ENCODE data around the gene CCDC122.
"Not testable (repeated sequence)": the region's sequence is repeated elsewhere in the genome, so short reads cannot be mapped to it uniquely, and the experiment has no call there.

Gene CCDC122

DNA sequence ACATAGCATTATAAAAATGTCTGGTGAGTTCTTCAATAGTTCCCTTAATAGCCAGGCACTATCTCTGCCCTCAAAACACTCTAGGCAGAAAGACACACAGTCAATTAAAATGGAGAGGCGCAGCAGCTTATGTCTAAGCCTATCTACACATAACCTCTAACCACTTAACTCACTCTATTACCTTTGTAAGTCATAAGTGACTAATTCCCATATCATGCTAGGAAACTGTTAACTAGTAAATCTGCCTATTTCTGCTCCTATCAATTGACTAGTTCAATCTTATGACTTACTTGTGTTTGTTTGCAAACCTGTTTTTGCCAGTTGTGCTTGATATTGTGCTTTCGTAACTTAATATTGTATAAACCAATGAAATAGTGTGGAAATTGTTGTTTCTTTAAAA, 3.2 kb downstream of the CCDC122 start:
- DNase-seq, result no peak

GRCh38 chr13:43874504-43875092, 4.9 kb downstream of the CCDC122 start:
- no peak for DNase-seq

GRCh38 chr13:43872181-43872580, 7.4 kb downstream of the CCDC122 start:
- no peak for DNase-seq

- no peak for DNase-seq
Measured at GRCh38 chr13:43865892-43866291, 13.6 kb downstream of the CCDC122 start.

- no peak for DNase-seq
Measured at GRCh38 chr13:43864921-43865320, 14.6 kb downstream of the CCDC122 start.

DNA sequence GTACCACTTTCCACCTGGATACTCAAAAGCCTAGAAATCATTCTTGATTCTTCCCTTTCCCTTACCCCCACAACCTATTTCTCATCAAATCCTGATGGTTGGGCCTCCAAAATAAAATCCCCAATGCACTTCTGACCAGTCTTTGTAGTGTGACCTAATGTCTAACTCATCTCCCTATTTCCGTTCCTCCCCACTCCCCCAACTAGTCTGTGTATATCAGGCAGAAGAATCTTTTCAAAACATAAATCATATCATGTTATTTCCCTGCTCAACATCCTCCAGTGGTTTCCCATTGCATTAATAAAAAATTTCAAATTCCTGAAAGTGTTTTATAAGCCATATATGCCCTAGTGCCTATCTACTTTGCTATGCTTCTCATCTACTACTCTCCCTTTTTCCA, 17.7 kb downstream of the CCDC122 start:
- DNase-seq, result no peak

DNA sequence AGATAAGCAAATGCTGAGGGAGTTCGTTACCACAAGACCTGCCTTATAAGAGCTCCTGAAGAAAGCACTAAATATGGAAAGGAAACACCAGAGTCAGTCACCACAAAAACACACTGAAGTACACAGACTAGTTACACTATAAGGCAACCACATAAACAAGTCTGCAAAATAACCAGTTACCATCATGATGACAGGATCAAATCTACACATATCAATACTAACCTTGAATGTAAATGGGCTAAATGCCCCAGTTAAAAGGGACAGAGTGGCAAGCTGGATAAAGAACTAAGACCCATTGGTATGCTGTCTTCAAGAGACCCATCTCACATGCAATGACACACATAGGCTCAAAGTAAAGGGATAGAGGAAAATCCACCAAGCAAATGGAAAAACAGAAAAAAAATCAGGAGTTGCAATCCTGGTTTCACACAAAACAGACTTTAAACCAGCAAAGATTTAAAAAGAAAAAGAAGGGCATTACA, 26.6 kb downstream of the CCDC122 start:
- no peak for DNase-seq

DNA sequence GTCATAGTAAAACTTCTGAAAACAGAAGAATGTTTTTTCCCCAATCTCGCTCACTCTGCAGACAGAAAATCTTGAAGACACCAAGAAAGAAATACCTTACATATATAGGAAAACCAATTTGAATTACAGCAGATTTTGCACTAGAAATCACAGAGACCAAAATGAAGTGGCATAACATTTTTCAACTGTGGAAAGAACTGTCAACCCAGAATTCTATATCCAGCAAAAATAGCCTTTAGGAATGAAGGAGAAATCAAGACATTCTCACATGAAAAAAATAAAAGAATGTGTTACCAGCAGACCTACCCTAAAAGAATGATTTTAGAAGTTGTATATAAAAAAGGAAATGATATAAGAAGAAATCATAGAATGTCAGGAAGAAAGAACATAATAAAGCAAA, 28.7 kb downstream of the CCDC122 start:
- DNase-seq, result no peak

- no peak for DNase-seq
Measured at GRCh38 chr13:43848001-43848649, 31.4 kb downstream of the CCDC122 start.

DNA sequence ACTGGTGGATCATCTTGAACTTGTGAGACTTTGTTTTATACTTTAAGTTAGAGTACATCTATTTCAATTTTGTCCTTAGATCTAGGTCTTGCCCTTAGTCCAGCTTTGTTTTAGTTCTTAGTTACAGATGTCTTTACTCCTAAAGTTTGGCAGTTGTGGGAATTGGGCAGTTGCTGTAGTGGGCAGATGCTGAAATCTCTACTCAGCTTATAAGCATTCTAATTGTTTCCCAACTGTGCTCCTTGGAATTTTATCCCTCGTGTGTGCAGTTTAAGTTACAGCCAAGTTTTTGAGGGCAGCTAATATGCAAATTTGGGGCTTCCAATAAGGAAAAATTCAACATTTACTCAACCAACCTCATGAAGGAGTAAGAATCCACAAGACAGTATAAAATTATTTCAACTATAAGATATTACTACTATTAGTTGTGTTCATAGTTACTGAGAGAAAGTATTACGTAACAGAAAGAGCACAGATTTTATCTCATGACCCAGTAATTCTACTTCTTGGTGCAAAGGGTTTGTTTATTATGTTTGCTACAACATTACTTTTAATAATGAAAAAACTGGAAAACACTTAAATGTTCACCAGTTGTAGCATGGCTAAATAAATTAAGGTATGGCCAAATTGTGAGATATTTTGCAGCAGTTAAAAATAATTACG, 32.9 kb downstream of the CCDC122 start:
- DNase-seq, result no peak

DNA sequence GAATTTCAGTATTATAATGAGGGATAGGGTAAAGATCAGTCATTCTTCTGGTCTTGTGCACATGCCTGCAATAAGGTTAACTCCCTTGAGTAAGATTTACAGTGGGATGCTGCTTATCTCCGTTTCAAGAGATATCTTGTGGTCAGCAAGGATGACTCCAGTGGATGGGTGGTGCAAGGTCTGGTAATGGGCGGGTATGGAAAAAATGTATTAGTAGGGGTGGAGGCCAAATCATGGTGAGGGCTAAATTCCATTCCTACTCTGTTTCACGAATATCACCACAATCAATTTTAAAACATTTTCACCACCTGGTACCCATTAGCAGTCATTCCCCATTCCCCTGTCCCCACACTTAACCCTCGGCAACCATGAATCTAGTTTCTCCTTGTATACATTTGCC, 40.6 kb downstream of the CCDC122 start:
- no peak for DNase-seq

GRCh38 chr13:43835701-43836100, 43.8 kb downstream of the CCDC122 start:
- no peak for DNase-seq

GRCh38 chr13:43831088-43831487, 48.5 kb downstream of the CCDC122 start:
- DNase-seq, result no peak

GRCh38 chr13:43830497-43830881, 49.1 kb downstream of the CCDC122 start:
- DNase-seq, result no peak

DNA sequence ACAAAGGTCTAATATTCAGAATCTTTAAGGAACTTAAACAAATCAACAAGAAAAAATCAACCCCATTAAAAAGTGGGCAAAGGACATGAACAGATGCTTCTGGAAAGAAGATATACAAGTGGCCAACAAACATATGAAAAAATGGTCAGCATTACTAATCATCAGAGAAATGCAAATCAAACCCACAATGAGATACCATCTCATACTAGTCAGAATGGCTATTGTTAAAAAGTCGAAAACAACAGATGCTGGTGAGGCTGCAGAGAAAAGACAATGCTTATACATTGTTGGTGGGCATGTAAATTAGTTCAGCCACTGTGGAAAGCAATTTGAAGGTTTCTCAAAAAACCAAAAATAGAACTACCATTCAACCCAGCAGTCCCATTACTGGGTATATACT, 54.9 kb downstream of the CCDC122 start:
- DNase-seq, result not testable (repeated sequence)

DNA sequence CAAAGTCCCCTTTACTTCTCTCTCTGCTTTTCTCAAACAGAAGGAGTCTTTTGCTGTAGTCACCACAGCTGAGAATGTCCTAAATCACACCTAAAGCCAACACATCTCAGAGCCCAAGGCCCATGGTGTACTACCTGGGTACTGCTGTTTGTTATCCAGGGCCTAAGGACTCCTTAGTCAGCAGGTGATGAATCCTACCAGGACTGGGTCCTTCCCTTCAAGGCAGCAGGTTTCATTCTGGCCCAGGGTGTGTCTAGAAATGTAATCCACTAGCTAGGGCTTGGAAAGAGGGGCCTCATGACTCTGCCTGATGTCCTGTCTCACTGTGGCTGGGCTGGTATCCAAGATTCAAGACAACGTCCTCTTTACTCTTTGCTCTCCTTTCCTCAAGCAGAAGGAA, 56.6 kb downstream of the CCDC122 start:
- no peak for DNase-seq

DNA sequence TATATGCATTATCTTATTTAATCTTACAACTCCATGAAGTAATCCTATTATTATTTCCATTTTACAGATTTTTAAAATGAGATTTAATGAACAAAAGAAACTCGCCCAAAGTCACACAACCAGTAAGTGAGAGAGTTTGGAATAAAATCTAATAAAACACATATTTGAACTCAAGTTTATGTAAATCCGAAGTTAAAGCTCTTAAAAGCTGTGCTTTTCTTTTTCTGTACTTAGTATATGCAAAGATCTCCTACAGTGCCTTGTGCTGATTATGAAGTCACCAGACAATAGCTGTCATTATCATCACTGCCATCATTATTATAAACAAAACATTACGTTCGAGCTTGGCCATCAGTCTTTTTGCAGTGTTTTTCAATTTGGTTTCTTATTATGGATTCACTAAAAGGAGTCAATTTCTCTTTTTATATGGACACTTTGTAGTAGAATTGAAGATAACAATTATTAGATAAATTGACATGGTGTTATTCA, 63.1 kb downstream of the CCDC122 start:
- no peak for DNase-seq

GRCh38 chr13:43815204-43815603, 64.3 kb downstream of the CCDC122 start:
- DNase-seq, result no peak

DNA sequence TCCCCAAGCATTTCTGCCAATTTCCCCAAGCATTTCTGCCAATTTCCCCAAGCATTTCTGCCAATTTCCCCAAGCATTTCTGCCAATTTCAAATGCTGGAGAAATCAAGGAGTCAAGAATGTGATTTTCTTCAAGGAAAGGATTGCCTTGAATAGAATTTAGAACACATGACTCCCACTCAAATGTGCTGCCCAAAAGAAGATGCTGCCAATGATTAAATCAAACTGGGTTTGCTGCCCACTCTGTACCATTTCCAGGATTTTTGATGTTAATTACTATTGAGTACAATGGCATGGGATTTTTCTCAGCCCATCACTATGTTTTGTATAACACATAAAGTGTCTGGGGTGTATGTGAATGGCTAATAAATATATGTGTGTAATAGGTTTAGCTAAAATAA, 70.9 kb downstream of the CCDC122 start:
- no peak for DNase-seq

- no peak for DNase-seq
Measured at GRCh38 chr13:43805681-43806128, 73.8 kb downstream of the CCDC122 start.

DNA sequence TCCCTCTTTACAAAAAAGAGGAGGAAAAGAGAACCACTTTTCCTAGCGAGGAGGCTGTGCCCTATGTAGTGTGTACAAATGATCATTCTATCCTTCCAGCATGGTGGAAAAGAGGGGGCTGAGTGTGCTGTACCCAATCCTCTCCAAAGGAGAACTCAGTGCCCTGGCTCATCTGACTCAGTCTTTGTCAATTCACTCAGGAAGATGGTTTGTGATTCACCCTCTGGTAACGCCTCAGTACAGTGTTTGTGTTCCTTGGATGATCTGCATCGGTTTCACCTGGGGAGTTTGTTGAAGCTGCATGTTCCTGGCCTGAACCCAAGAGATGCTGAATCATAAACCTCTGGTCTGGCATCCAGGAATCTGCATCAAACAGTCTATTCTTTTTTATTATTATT, 74.5 kb downstream of the CCDC122 start:
- DNase-seq, result no peak

- DNase-seq, result no peak
Measured at GRCh38 chr13:43804461-43805070, 75.0 kb downstream of the CCDC122 start.

DNA sequence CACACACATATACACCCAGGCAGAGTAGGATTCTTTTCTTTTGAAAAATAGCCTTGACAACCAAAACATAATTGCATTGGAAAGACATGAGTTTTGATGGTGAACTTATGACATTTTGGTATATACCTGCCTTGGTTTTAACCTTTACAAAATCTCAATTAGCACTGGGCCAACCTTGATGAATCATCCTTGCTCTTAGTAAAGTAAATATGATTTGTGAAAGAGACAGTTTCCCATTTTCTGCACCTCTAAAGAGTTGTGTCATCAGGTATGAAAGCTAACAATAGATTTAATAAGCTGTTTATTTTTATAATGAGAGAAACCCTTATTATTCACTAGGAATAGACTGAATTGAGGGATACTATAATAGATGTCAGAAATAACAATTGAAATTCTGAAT, 77.0 kb downstream of the CCDC122 start:
- DNase-seq, result no peak

- no peak for DNase-seq
Measured at GRCh38 chr13:43800828-43801227, 78.7 kb downstream of the CCDC122 start.

Measured in NCI-H2029 (cell line).